T-helper 22 cell (primary cell): ENCODE data around the gene CDK9.

Source experiments
- DNase-seq: peaks from one replicate; pipeline ENCODE4 v3.0.0-alpha.2; 2020; ENCODE audit warnings: low read depth

CDK9 gene

GRCh38 chr9:127803507-127804352, 17.9 kb downstream of the CDK9 start:
- no peak for DNase-seq

- DNase-seq = no peak
These were observed 19.8 kb downstream of the CDK9 start for GRCh38 chr9:127805620-127806019.

- no peak for DNase-seq
These were observed 21.0 kb downstream of the CDK9 start for GRCh38 chr9:127806871-127807270.

- no peak for DNase-seq
These were observed 22.6 kb downstream of the CDK9 start for GRCh38 chr9:127808347-127809001.

- DNase-seq = no peak
These were observed 23.2 kb downstream of the CDK9 start for GRCh38 chr9:127809002-127809539.

- DNase-seq = no peak
These were observed 23.9 kb downstream of the CDK9 start for GRCh38 chr9:127809540-127810377.

GRCh38 chr9:127810378-127811187, 24.7 kb downstream of the CDK9 start:
- DNase-seq = no peak

GRCh38 chr9:127812011-127812410, 26.2 kb downstream of the CDK9 start:
- no peak for DNase-seq

- DNase-seq = no peak
These were observed 27.3 kb downstream of the CDK9 start for GRCh38 chr9:127812936-127813675.

- DNase-seq = no peak
These were observed 27.9 kb downstream of the CDK9 start for GRCh38 chr9:127813686-127814226.

- no peak for DNase-seq
These were observed 29.0 kb downstream of the CDK9 start for GRCh38 chr9:127814619-127815511.

- DNase-seq = no peak
These were observed 29.9 kb downstream of the CDK9 start for GRCh38 chr9:127815512-127816361.

- no peak for DNase-seq
These were observed 30.5 kb downstream of the CDK9 start for GRCh38 chr9:127816362-127816725.

GRCh38 chr9:127816728-127817127, 30.9 kb downstream of the CDK9 start:
- DNase-seq = no peak

GRCh38 chr9:127817881-127818434, 32.1 kb downstream of the CDK9 start:
- no peak for DNase-seq

- DNase-seq = no peak
These were observed 32.7 kb downstream of the CDK9 start for GRCh38 chr9:127818574-127818973.

- no peak for DNase-seq
These were observed 36.3 kb downstream of the CDK9 start for GRCh38 chr9:127822108-127822507.
